GM12878 (cell line): Measurements from ENCODE around the gene RNF11. TPM values are rescaled to one million over a fixed set of nuclear protein-coding genes. Genes with fewer than 3 reads are reported as not detected.
A peak's percentile ranks its signal among the peaks of the same experiment; 100 is the strongest.

Source experiments
- ATAC-seq: fragments of 200-7000 bp; cut with Tn5 transposase; 3 replicates; pipeline ENCODE4 v1.9.1; 2020; ENCODE audit warnings: mild to moderate bottlenecking, moderate library complexity
- BruUV-seq: library from RNA; stranded (reverse); fragments of 400-500 nt; replicated peaks from 2 replicates; lab custom pipeline; 2021; lab: Mats Ljungman, UMichigan
- CTCF ChIA-PET: fragments of 300-600 bp; sonication (Branson Sonifier 250); formaldehyde crosslinking; extraction: SDS; loops from one replicate; lab custom pipeline; 2021; ENCODE audit warnings: inconsistent platforms; lab: Yijun Ruan, JAX
- POLR2A ChIA-PET: fragments of 350-600 bp; formaldehyde crosslinking; extraction: SDS; loops from one replicate; lab custom pipeline; 2021; ENCODE audit warnings: inconsistent platforms; lab: Charles Lee
- RAD21 ChIA-PET: fragments of 300-600 bp; sonication (Branson Sonifier 250); formaldehyde crosslinking; loops from one replicate; lab custom pipeline; 2023; ENCODE audit warnings: antibody characterized with exemption; ENCODE audit not compliant: unreplicated experiment; lab: Charles Lee
- SMC1A ChIA-PET: fragments of 300-600 bp; sonication (Branson Sonifier 250); formaldehyde crosslinking; loops from one replicate; lab custom pipeline; 2023; ENCODE audit not compliant: unreplicated experiment, uncharacterized antibody; lab: Charles Lee
- DNase-seq: peaks from one replicate; pipeline ENCODE4 v3.0.0-alpha.2; 2011; ENCODE audit warnings: low read depth, low spot score
- FAIRE-seq: peaks from 3 replicates; lab custom pipeline; 2011; peaks lifted over from hg19 to GRCh38; lab: Jason Lieb, UNC
- H2AFZ ChIP-seq: 2 replicates; pipeline ENCODE4 v1.6.0; 2011; ENCODE audit warnings: low read depth, low read length, control low read depth; ENCODE audit not compliant: control insufficient read depth
- H3K27ac ChIP-seq: 2 replicates; pipeline ENCODE4 v1.5.1; 2011; ENCODE audit warnings: control low read depth; ENCODE audit not compliant: control insufficient read depth, insufficient read depth
- H3K27me3 ChIP-seq, 2 experiments: replicated peaks in 1 of 2; 2 replicates each; pipeline versions ENCODE4 v1.6.0 to v1.6.1; 2011; ENCODE audit warnings: low read length in 1 of 2; ENCODE audit not compliant: control insufficient read depth in 2 of 2, insufficient read depth in 2 of 2
- H3K36me3 ChIP-seq, 2 experiments: 2 replicates each; pipeline ENCODE4 v1.5.1; 2011; ENCODE audit warnings: low read length in 1 of 2; ENCODE audit not compliant: control insufficient read depth in 2 of 2, insufficient read depth in 2 of 2
- H3K4me1 ChIP-seq: 2 replicates; pipeline ENCODE4 v1.6.1; 2011; ENCODE audit warnings: mild to moderate bottlenecking, low read length, moderate library complexity, mixed read lengths; ENCODE audit not compliant: control insufficient read depth, insufficient read depth
- H3K4me2 ChIP-seq: 2 replicates; pipeline ENCODE4 v1.6.0; 2011; ENCODE audit warnings: control low read depth; ENCODE audit not compliant: control insufficient read depth, insufficient read depth
- H3K4me3 ChIP-seq: fragments of 200-600 bp; sonication (generic); 2 replicates; pipeline ENCODE4 v1.5.1; 2016
- H3K79me2 ChIP-seq: 2 replicates; pipeline ENCODE4 v1.6.0; 2011; ENCODE audit warnings: low read length; ENCODE audit not compliant: control insufficient read depth, insufficient read depth
- H3K9ac ChIP-seq: 2 replicates; pipeline ENCODE4 v1.8.0; 2011; ENCODE audit warnings: low read length, control low read depth, mixed read lengths; ENCODE audit not compliant: control insufficient read depth, insufficient read depth
- H3K9me3 ChIP-seq: replicated peaks from 3 replicates; pipeline ENCODE4 v1.5.1; 2011; ENCODE audit warnings: mild to moderate bottlenecking, low read length; ENCODE audit not compliant: control insufficient read depth, insufficient read depth
- H4K20me1 ChIP-seq: 2 replicates; pipeline ENCODE4 v1.6.0; 2011; ENCODE audit not compliant: control insufficient read depth, insufficient read depth
- CEBPB ChIP-seq, 2 experiments: fragments of 150-350 bp in 1 of 2; IDR thresholded peaks; 2 replicates each; pipeline ENCODE4 v1.6.1; 2012 to 2014; ENCODE audit warnings: low read depth in 2 of 2, low read length in 2 of 2, borderline replicate concordance in 1 of 2, inconsistent platforms in 1 of 2
- ESRRA ChIP-seq: IDR thresholded peaks from 2 replicates; pipeline ENCODE4 v1.6.1; 2012; ENCODE audit warnings: mild to moderate bottlenecking, low read length, improper control_type of control experiment
- FOXM1 ChIP-seq: IDR thresholded peaks from 2 replicates; pipeline ENCODE4 v1.6.1; 2012; ENCODE audit warnings: low read depth, mild to moderate bottlenecking, inconsistent platforms, low read length, moderate library complexity
- GABPA ChIP-seq: IDR thresholded peaks from 2 replicates; pipeline ENCODE4 v1.6.1; 2014; ENCODE audit warnings: antibody characterized with exemption, low read depth, mild to moderate bottlenecking, inconsistent platforms
- KAT2A ChIP-seq: conservative IDR thresholded peaks from 2 replicates; pipeline ENCODE4 v1.6.1; 2011; ENCODE audit warnings: low read depth, low read length; ENCODE audit not compliant: control insufficient read depth
- NFYB ChIP-seq: IDR thresholded peaks from 2 replicates; pipeline ENCODE4 v1.6.1; 2011; ENCODE audit warnings: low read depth, mild to moderate bottlenecking, low read length, improper control_type of control experiment, moderate library complexity; ENCODE audit not compliant: insufficient read depth
- RUNX3 ChIP-seq: IDR thresholded peaks from 2 replicates; pipeline ENCODE4 v1.6.1; 2012; ENCODE audit warnings: low read length, inconsistent platforms
- TBL1XR1 ChIP-seq: IDR thresholded peaks from 2 replicates; pipeline ENCODE4 v1.6.1; 2012; ENCODE audit warnings: low read depth, low read length, improper control_type of control experiment
- ZBED1 ChIP-seq: IDR thresholded peaks from 2 replicates; pipeline ENCODE4 v1.6.1; 2016; ENCODE audit warnings: borderline replicate concordance
- ZNF274 ChIP-seq: IDR thresholded peaks from one replicate; pipeline ENCODE4 v1.8.0; 2011; ENCODE audit not compliant: insufficient read length, insufficient read depth
- ZZZ3 ChIP-seq: IDR thresholded peaks from 2 replicates; pipeline ENCODE4 v1.6.1; 2011; ENCODE audit warnings: low read depth; ENCODE audit not compliant: control insufficient read depth, insufficient read length
- WGBS: methylation state at CpG from one replicate; pipeline ENCODE4 v1.1.6; 2016; ENCODE audit warnings: low lambda C conversion rate; ENCODE audit not compliant: insufficient replicate concordance, insufficient coverage; ENCODE audit errors: missing lambda C conversion rate; 5-methylcytosine and 5-hydroxymethylcytosine counted together
- in situ Hi-C: fragments of 300-500 bp; cut with MboI; formaldehyde crosslinking; loops from 9 replicates; pipeline ENCODE4 v1.14.3; 2018; ENCODE audit warnings: mixed read lengths
- intact Hi-C: fragments of 100-400 bp; cut with micrococcal nuclease; formaldehyde crosslinking; loops from one replicate; pipeline ENCODE4 v1.14.2; 2022; ENCODE audit not compliant: unreplicated experiment
- polyA plus RNA-seq, 11 experiments: library from polyadenylated mRNA; depleted of rRNA in 4 of 11; unstranded in 6 of 11; stranded (reverse) in 5 of 11; fragments of >200 nt; fragmentation: Nextera tagmentation in 4 of 11; fragmentation: Illumina TruSeq in 1 of 11; extraction: Ambion mirVana in 4 of 11; extraction: Trizol in 1 of 11; gene quantifications; 1 replicate in 1 of 11; 2 replicates in 10 of 11; pipeline versions ENCODE4 v1.2.1 to v1.2.3, GENCODE V29; 2011 to 2016; ENCODE audit warnings: inconsistent platforms in 2 of 11, missing spikeins in 2 of 11, low read depth in 1 of 11
- total RNA-seq, 4 experiments: library from RNA; depleted of rRNA in 3 of 4; stranded (reverse); fragments of >200 nt in 3 of 4; fragmentation: Illumina TruSeq in 1 of 4; extraction: Trizol in 1 of 4; gene quantifications; 2 replicates each; pipeline versions ENCODE4 v1.2.1 to v1.2.3, GENCODE V29; 2013 to 2021
- TF ChIP-seq, protein P1 (sequence below): IDR thresholded peaks from 2 replicates; pipeline ENCODE4 v1.6.1; 2012; ENCODE audit warnings: improper control_type of control experiment, low read depth, low read length; ENCODE audit not compliant: insufficient replicate concordance

RNF11 gene
- total and polyA plus RNA-seq, 10 of the 15 experiments (the other 5 are each of a cell fraction or from before 2014, with no cell fraction given), result 9.5 to 43.6 (median 32.3) TPM

DNA sequence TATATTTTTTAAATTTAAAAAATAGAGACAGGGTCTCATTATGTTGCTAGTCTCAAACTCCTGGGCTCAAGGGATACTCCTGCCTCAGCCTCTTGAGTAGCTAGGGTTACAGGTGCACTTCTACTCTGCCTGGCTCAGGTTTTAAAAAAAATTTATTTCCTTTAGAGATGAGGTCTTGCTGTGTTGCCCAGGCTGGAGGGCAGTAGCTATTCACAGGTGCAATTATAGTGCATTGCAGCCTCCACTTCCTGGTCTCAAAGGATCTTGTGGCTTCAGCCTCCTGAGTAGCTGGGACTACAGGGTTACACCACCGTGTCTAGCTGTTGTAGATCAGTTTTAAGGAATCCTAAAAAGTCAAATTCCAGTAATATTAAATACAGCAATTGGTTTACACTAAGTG is 5.0 kb downstream of the RNF11 start:
- peak overlapping the region; percentile 34; the same call in 1 of the 2 replicates for H3K4me3 ChIP-seq
- H2AFZ ChIP-seq, result no peak overlapping the region
- FAIRE-seq (no peak), ATAC-seq (peak; percentile 9; the same call in 2 of the 3 replicates), DNase-seq (no peak)
- ChIA-PET SMC1A (interaction anchor here (1.3 to 1.5 kb wide), 3 partner anchors 18 to 56 kb away, joined by 3 to 8 read pairs (median 3); no protein-coding TSS in a partner anchor), POLR2A (interaction anchor here (0.5 to 1.0 kb wide), 3 partner anchors 26 to 45 kb away, joined by 3 to 5 read pairs (median 3); no protein-coding TSS in a partner anchor), RAD21 (interaction anchor here (1.6 kb wide), 1 partner anchor 28 kb away, joined by 5 read pairs; no protein-coding TSS in a partner anchor), CTCF (no interaction called here)
- intact Hi-C loops, result no loop called here
- H3K27me3 ChIP-seq, result no peaks in the 10 kb centered on the region
- H3K36me3 ChIP-seq, result no peaks in the 10 kb centered on the region; a peak in 1 of 4 replicates
- H3K27ac ChIP-seq, result no peak overlapping the region
- peak overlapping the region; percentile 59 for H3K4me2 ChIP-seq
- H3K4me1 ChIP-seq, result peaks cover 21% of the 10 kb centered on the region
- BruUV-seq, result no TSS peak
- no peak overlapping the region for H3K9ac ChIP-seq
- H3K9me3 ChIP-seq, result no peaks in the 10 kb centered on the region; the same call in 2 of the 3 replicates
- TF ChIP-seq CEBPB (IDR thresholded peaks at IDR 0.05; ENCODE audit: borderline replicate concordance in 1 of 2, low read depth in 2 of 2, low read length in 2 of 2), result no peak
- TF ChIP-seq RUNX3, result peak; percentile 26; the same call in 1 of the 2 replicates
- TF ChIP-seq ZNF274, result no peak
- no peak for TF ChIP-seq GABPA
- in situ Hi-C loops, result no loop called here
- H3K79me2 ChIP-seq, result peaks cover 61% of the 10 kb centered on the region
- WGBS, result 0% methylated on average over 1 of the region's 1 CpG
- no peaks in the 10 kb centered on the region for H4K20me1 ChIP-seq

DNA sequence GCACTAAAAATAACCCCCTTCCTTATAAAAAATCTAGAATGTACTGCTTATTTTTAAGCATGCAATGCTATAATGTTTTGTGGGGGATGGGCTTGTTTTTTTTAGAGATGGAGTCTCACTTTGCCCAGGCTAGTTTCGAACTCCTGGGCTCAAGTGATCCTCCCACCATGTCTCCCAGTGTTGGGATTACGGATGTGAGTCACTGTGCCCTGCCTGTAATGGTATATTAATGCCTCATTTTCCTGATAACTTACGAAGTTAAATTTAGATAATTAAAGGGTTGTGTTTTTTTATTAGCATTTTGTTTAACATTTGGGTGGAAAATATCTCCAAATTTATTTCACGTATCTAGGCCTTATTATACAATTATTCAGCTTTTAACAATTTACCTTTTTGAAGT is 6.5 kb downstream of the RNF11 start:
- SMC1A ChIA-PET, result interaction anchor here (1.3 kb wide), 1 partner anchor 17 kb away, joined by 3 read pairs; no protein-coding TSS in a partner anchor
- Histone ChIP-seq H3K79me2 (peaks cover 57% of the 10 kb centered on the region), H3K4me2 (no peak overlapping the region), H2AFZ (no peak overlapping the region), H3K4me1 (peaks cover 34% of the 10 kb centered on the region), H3K27me3 (no peaks in the 10 kb centered on the region), H3K27ac (no peak overlapping the region), H4K20me1 (no peaks in the 10 kb centered on the region), H3K9ac (no peak overlapping the region), H3K36me3 (no peaks in the 10 kb centered on the region; a peak in 1 of 4 replicates), H3K9me3 (no peaks in the 10 kb centered on the region; the same call in 2 of the 3 replicates), H3K4me3 (no peak overlapping the region)
- FAIRE-seq (no peak), ATAC-seq (no peak), DNase-seq (no peak)
- RAD21 ChIA-PET, result no interaction called here
- no TSS peak for BruUV-seq
- WGBS, result 95% methylated on average over 4 of the region's 4 CpGs
- intact Hi-C loops, result no loop called here
- in situ Hi-C loops, result no loop called here
- POLR2A ChIA-PET, result interaction anchor here (1.0 kb wide), 1 partner anchor 9 kb away, joined by 3 read pairs; no protein-coding TSS in a partner anchor
- CTCF ChIA-PET, result no interaction called here
- TF ChIP-seq ZNF274, result no peak
- no peak for TF ChIP-seq TBL1XR1
- TF ChIP-seq KAT2A, result no peak
- no peak for TF ChIP-seq FOXM1
- TF ChIP-seq, protein P1, sequence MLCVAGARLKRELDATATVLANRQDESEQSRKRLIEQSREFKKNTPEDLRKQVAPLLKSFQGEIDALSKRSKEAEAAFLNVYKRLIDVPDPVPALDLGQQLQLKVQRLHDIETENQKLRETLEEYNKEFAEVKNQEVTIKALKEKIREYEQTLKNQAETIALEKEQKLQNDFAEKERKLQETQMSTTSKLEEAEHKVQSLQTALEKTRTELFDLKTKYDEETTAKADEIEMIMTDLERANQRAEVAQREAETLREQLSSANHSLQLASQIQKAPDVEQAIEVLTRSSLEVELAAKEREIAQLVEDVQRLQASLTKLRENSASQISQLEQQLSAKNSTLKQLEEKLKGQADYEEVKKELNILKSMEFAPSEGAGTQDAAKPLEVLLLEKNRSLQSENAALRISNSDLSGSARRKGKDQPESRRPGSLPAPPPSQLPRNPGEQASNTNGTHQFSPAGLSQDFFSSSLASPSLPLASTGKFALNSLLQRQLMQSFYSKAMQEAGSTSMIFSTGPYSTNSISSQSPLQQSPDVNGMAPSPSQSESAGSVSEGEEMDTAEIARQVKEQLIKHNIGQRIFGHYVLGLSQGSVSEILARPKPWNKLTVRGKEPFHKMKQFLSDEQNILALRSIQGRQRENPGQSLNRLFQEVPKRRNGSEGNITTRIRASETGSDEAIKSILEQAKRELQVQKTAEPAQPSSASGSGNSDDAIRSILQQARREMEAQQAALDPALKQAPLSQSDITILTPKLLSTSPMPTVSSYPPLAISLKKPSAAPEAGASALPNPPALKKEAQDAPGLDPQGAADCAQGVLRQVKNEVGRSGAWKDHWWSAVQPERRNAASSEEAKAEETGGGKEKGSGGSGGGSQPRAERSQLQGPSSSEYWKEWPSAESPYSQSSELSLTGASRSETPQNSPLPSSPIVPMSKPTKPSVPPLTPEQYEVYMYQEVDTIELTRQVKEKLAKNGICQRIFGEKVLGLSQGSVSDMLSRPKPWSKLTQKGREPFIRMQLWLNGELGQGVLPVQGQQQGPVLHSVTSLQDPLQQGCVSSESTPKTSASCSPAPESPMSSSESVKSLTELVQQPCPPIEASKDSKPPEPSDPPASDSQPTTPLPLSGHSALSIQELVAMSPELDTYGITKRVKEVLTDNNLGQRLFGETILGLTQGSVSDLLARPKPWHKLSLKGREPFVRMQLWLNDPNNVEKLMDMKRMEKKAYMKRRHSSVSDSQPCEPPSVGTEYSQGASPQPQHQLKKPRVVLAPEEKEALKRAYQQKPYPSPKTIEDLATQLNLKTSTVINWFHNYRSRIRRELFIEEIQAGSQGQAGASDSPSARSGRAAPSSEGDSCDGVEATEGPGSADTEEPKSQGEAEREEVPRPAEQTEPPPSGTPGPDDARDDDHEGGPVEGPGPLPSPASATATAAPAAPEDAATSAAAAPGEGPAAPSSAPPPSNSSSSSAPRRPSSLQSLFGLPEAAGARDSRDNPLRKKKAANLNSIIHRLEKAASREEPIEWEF, result no peak
- TF ChIP-seq CEBPB (IDR thresholded peaks at IDR 0.05; ENCODE audit: borderline replicate concordance in 1 of 2, low read depth in 2 of 2, low read length in 2 of 2), result no peak
- no peak for TF ChIP-seq ZBED1
- no peak for TF ChIP-seq NFYB
- TF ChIP-seq ESRRA, result no peak
- TF ChIP-seq ZZZ3, result no peak
